Gastrocnemius medialis (tissue), 4 donors: ENCODE data around the gene CDC123.
"Not testable (repeated sequence)": the region's sequence is repeated elsewhere in the genome, so short reads cannot be mapped to it uniquely, and the experiment has no call there.

Source experiments
- POLR2A ChIP-seq, 2 donors: fragments of 450-650 bp; IDR thresholded peaks; one replicate each; pipeline ENCODE4 v1.6.1; 2017; ENCODE audit warnings: antibody characterized with exemption in 2 of 2, mild to moderate bottlenecking in 2 of 2, moderate library complexity in 2 of 2
- TF ChIP-seq, protein P1 (sequence below), 5 experiments: fragments of 450-650 bp in 3 of 5; fragments of 200-600 bp in 2 of 5; sonication (generic) in 2 of 5; IDR thresholded peaks in 4 of 5; conservative IDR thresholded peaks in 1 of 5; 1 replicate in 4 of 5; 2 replicates in 1 of 5; pipeline ENCODE4 v1.5.1; 2016 to 2019; ENCODE audit warnings: antibody characterized with exemption in 5 of 5, mild to moderate bottlenecking in 3 of 5, moderate library complexity in 3 of 5

DNA sequence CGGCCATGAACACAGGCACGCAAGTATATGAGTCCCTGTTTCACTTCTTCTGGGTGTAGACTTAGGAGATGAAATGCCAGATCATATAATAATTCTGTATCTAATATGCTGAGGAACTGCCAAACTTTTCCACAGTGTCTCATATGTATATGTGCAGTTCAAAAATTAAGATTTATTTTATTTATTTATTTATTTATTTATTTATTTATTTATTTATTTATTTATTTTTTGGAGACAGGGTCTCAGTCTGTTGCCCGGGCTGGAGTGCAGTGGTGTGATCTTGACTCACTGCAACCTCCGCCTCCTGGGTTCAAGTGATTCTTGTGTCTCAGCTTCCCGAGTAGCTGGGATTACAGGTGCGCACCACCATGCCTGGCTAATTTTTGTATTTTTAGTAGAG, 24.5 kb upstream of the CDC123 start:
- TF ChIP-seq, protein P1, sequence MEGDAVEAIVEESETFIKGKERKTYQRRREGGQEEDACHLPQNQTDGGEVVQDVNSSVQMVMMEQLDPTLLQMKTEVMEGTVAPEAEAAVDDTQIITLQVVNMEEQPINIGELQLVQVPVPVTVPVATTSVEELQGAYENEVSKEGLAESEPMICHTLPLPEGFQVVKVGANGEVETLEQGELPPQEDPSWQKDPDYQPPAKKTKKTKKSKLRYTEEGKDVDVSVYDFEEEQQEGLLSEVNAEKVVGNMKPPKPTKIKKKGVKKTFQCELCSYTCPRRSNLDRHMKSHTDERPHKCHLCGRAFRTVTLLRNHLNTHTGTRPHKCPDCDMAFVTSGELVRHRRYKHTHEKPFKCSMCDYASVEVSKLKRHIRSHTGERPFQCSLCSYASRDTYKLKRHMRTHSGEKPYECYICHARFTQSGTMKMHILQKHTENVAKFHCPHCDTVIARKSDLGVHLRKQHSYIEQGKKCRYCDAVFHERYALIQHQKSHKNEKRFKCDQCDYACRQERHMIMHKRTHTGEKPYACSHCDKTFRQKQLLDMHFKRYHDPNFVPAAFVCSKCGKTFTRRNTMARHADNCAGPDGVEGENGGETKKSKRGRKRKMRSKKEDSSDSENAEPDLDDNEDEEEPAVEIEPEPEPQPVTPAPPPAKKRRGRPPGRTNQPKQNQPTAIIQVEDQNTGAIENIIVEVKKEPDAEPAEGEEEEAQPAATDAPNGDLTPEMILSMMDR (IDR thresholded peaks at IDR 0.05 in 4 of 5, conservative IDR thresholded peaks at IDR 0.05 in 1 of 5) = not testable (repeated sequence)
- TF ChIP-seq POLR2A (IDR thresholded peaks at IDR 0.05) = not testable (repeated sequence)
